Measurements from ENCODE around the gene NCAPG. TPM values are rescaled to one million over a fixed set of nuclear protein-coding genes. Genes with fewer than 3 reads are reported as not detected.

Gene NCAPG
- total and polyA plus RNA-seq, 4 donors, result 15.4 to 22.2 (median 19.2) TPM

- H3K36me3 ChIP-seq (ENCODE audit: control insufficient read depth, insufficient read depth, low read length), result peaks cover 3% of the 10 kb centered on the region
- H3K4me1 ChIP-seq (ENCODE audit: control insufficient read depth, insufficient read depth, low read length), result no peaks in the 10 kb centered on the region
- 72% methylated on average over 3 of the region's 8 CpGs for WGBS (ENCODE audit: insufficient coverage)
- no peak overlapping the region for H3K4me3 ChIP-seq (ENCODE audit: low read depth, low read length)
- no peak overlapping the region for H3K27ac ChIP-seq (ENCODE audit: low read depth, low read length)
- H3K27me3 ChIP-seq (ENCODE audit: control insufficient read depth, insufficient read depth, low read length), result no peaks in the 10 kb centered on the region
- H3K9me3 ChIP-seq (ENCODE audit: control insufficient read depth, insufficient read depth, low read length), result no peaks in the 10 kb centered on the region
- DNase-seq (ENCODE audit: low read depth in 4 of 6, low spot score in 6 of 6), result no peak
These were observed 41.2 kb upstream of the NCAPG start for GRCh38 chr4:17769406-17770174.

DNA sequence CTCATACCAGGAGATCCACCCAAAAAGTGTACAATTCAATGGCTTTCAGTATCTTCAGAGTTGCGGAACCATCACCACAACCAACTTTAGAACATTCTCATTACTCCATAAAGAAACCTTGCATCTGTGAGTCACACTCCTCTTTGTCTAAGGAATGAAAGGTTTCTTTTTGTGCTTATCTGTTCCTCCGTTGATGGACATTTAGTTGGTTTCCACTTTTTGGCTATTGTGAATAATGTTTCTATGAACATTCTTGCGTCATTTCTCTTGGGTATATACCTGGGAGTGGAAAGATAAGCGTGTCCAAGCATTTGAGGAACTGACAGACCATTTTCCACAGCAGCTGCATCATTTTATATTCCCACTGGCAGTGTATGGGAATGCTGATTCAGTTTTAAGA is 39.9 kb upstream of the NCAPG start:
- 73% methylated on average over 3 of the region's 4 CpGs for WGBS (ENCODE audit: insufficient coverage)
- Histone ChIP-seq H3K9me3 (ENCODE audit: control insufficient read depth, insufficient read depth, low read length) (no peaks in the 10 kb centered on the region), H3K4me1 (ENCODE audit: control insufficient read depth, insufficient read depth, low read length) (no peaks in the 10 kb centered on the region), H3K27me3 (ENCODE audit: control insufficient read depth, insufficient read depth, low read length) (no peaks in the 10 kb centered on the region), H3K36me3 (ENCODE audit: control insufficient read depth, insufficient read depth, low read length) (peaks cover 3% of the 10 kb centered on the region), H3K4me3 (ENCODE audit: low read depth, low read length) (no peak overlapping the region), H3K27ac (ENCODE audit: low read depth, low read length) (no peak overlapping the region)
- no peak for DNase-seq (ENCODE audit: low read depth in 4 of 6, low spot score in 6 of 6)

- peak in 1 of 6 donors; percentile 7 for DNase-seq (ENCODE audit: low read depth in 4 of 6, low spot score in 6 of 6)
- H3K4me3 ChIP-seq (ENCODE audit: low read depth, low read length), result no peak overlapping the region
- no peaks in the 10 kb centered on the region for H3K27me3 ChIP-seq (ENCODE audit: control insufficient read depth, insufficient read depth, low read length)
- peaks cover 3% of the 10 kb centered on the region for H3K36me3 ChIP-seq (ENCODE audit: control insufficient read depth, insufficient read depth, low read length)
- H3K9me3 ChIP-seq (ENCODE audit: control insufficient read depth, insufficient read depth, low read length), result no peaks in the 10 kb centered on the region
- WGBS (ENCODE audit: insufficient coverage), result 73% methylated on average over 6 of the region's 8 CpGs
- no peaks in the 10 kb centered on the region for H3K4me1 ChIP-seq (ENCODE audit: control insufficient read depth, insufficient read depth, low read length)
- H3K27ac ChIP-seq (ENCODE audit: low read depth, low read length), result no peak overlapping the region
These were observed 39.4 kb upstream of the NCAPG start for GRCh38 chr4:17771284-17771908.

DNA sequence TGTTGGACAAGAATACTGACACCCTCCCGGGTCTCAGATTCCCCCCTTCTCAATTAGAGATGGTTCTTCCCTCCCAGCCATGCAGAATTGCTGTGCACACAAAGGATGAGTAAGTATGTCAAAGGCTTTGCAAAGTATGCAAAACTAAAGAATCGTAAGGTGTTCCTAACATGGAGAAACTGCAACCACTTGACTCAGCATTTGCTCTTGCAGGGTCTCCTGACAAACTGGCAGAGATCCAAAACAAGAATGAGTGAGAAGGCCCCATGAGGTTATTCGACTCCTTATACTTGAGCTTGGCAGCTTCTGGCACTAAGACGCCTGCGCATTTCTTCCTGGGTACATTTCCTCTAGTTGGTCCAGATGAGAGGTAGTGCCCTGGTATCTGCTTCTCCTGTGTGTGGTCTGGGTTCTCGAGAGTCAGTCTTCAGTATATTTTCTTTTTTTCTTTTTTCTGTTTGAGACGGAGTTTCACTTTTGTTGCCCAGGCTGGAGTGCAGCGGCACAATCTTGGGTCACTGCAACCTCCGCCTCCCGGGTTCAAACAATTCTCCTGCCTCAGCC is 37.6 kb upstream of the NCAPG start:
- Histone ChIP-seq H3K27ac (ENCODE audit: low read depth, low read length) (no peak overlapping the region), H3K36me3 (ENCODE audit: control insufficient read depth, insufficient read depth, low read length) (no peaks in the 10 kb centered on the region), H3K4me1 (ENCODE audit: control insufficient read depth, insufficient read depth, low read length) (no peaks in the 10 kb centered on the region), H3K27me3 (ENCODE audit: control insufficient read depth, insufficient read depth, low read length) (no peaks in the 10 kb centered on the region), H3K9me3 (ENCODE audit: control insufficient read depth, insufficient read depth, low read length) (no peaks in the 10 kb centered on the region), H3K4me3 (ENCODE audit: low read depth, low read length) (no peak overlapping the region)
- WGBS (ENCODE audit: insufficient coverage), result 58% methylated on average over 4 of the region's 10 CpGs
- DNase-seq (ENCODE audit: low read depth in 4 of 6, low spot score in 6 of 6), result peak in 1 of 6 donors; percentile 34

GRCh38 chr4:17778431-17778830 is 32.3 kb upstream of the NCAPG start:
- H3K4me3 ChIP-seq (ENCODE audit: low read depth, low read length), result no peak overlapping the region
- WGBS (ENCODE audit: insufficient coverage), result no CpG with 5 or more reads among the region's 3 CpGs
- H3K4me1 ChIP-seq (ENCODE audit: control insufficient read depth, insufficient read depth, low read length), result peaks cover 14% of the 10 kb centered on the region
- H3K9me3 ChIP-seq (ENCODE audit: control insufficient read depth, insufficient read depth, low read length), result no peaks in the 10 kb centered on the region
- no peaks in the 10 kb centered on the region for H3K36me3 ChIP-seq (ENCODE audit: control insufficient read depth, insufficient read depth, low read length)
- peaks cover 20% of the 10 kb centered on the region for H3K27me3 ChIP-seq (ENCODE audit: control insufficient read depth, insufficient read depth, low read length)
- H3K27ac ChIP-seq (ENCODE audit: low read depth, low read length), result no peak overlapping the region
- no peak for DNase-seq (ENCODE audit: low read depth in 4 of 6, low spot score in 6 of 6)

GRCh38 chr4:17780501-17781299 is 30.1 kb upstream of the NCAPG start:
- H3K9me3 ChIP-seq (ENCODE audit: control insufficient read depth, insufficient read depth, low read length), result no peaks in the 10 kb centered on the region
- no peak overlapping the region for H3K27ac ChIP-seq (ENCODE audit: low read depth, low read length)
- no peaks in the 10 kb centered on the region for H3K36me3 ChIP-seq (ENCODE audit: control insufficient read depth, insufficient read depth, low read length)
- H3K27me3 ChIP-seq (ENCODE audit: control insufficient read depth, insufficient read depth, low read length), result peaks cover 20% of the 10 kb centered on the region
- peak overlapping the region; percentile 46 for H3K4me3 ChIP-seq (ENCODE audit: low read depth, low read length)
- WGBS (ENCODE audit: insufficient coverage), result 4% methylated on average over 26 of the region's 31 CpGs
- H3K4me1 ChIP-seq (ENCODE audit: control insufficient read depth, insufficient read depth, low read length), result peaks cover 14% of the 10 kb centered on the region
- peak in 2 of 6 donors; percentile 48 to 56 for DNase-seq (ENCODE audit: low read depth in 4 of 6, low spot score in 6 of 6)

DNA sequence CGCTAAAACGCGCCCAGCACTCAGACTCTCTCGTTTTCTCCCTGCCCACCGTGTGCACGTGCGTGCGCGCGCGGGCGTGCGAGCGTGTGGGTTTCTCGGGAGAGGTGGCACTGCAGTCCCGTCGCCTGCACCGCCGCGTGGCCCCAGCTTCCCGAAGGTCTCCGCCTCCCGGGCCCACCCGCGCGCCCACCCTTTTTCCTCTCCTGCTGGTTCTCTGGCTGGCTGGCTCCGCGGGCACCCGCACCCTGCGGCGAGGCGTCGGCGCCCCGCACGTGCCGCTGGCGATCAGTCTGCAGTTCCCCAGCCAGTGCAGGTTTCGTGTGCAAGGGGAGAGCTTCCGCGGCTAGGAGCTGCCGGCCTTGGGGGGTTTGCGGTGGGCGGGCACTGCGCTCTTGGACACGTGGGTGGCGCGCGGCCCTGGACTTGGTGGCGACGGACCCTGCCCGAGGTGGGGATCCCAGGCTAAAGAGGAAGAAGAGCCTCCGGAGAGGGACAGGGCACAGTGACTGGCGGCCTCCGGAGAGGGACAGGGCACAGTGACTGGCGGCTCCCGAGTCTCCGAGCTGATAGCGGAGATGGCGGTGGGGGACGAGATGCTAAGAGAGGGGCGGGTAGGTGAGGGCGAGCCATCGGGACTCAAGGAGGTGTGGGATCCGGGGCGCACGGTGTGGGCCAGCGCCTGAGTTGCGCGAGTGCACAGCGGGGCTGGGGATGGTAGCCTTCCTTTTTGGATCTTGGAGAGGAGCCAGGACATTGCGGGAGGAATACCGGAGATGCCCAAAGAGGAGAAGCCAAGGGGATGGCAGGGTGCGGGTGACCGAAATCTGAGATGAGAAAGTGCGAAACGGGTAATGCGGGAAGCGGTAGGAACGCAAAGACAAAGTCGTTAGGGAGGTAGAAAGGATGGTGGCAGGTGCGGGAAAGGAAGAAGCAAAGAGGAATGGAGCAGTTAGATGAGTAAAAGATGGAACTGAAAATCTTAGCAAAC is 29.2 kb upstream of the NCAPG start, which contains the start of gene FAM184B:
FAM184B (minus strand) TSS at position 322 of the 988 bp plus-strand sequence. CDS start 322 bp downstream, outside the sequence.
- Histone ChIP-seq H3K4me3 (ENCODE audit: low read depth, low read length) (peak within 1 kb of the TSS; percentile 46), H3K27ac (ENCODE audit: low read depth, low read length) (no peak within 1 kb of the TSS), H3K4me1 (ENCODE audit: control insufficient read depth, insufficient read depth, low read length) (peaks cover 14% of the 10 kb centered on the region), H3K9me3 (ENCODE audit: control insufficient read depth, insufficient read depth, low read length) (no peaks in the 10 kb centered on the region), H3K36me3 (ENCODE audit: control insufficient read depth, insufficient read depth, low read length) (no peaks in the 10 kb centered on the region), H3K27me3 (ENCODE audit: control insufficient read depth, insufficient read depth, low read length) (peaks cover 20% of the 10 kb centered on the region)
- peak in 5 of 6 donors; percentile 19 to 86 (median 36) for DNase-seq (ENCODE audit: low read depth in 4 of 6, low spot score in 6 of 6)
- WGBS (ENCODE audit: insufficient coverage), result under 1% methylated on average over 82 of the region's 82 CpGs

- peak in 1 of 6 donors; percentile 37 for DNase-seq (ENCODE audit: low read depth in 4 of 6, low spot score in 6 of 6)
- peaks cover 12% of the 10 kb centered on the region for H3K4me1 ChIP-seq (ENCODE audit: control insufficient read depth, insufficient read depth, low read length)
- no peaks in the 10 kb centered on the region for H3K36me3 ChIP-seq (ENCODE audit: control insufficient read depth, insufficient read depth, low read length)
- H3K27me3 ChIP-seq (ENCODE audit: control insufficient read depth, insufficient read depth, low read length), result peaks cover 11% of the 10 kb centered on the region
- no peak overlapping the region for H3K4me3 ChIP-seq (ENCODE audit: low read depth, low read length)
- WGBS (ENCODE audit: insufficient coverage), result 57% methylated on average over 1 of the region's 5 CpGs
- H3K27ac ChIP-seq (ENCODE audit: low read depth, low read length), result no peak overlapping the region
- H3K9me3 ChIP-seq (ENCODE audit: control insufficient read depth, insufficient read depth, low read length), result no peaks in the 10 kb centered on the region
These were observed 24.9 kb upstream of the NCAPG start for GRCh38 chr4:17785858-17786257.

All from spinal cord (tissue), 10 donors.